HG02759 (cell line): ENCODE data around the gene GRIN2A.

Source experiments
- ATAC-seq: cut with Tn5 transposase; IDR thresholded peaks from one replicate; pipeline ENCODE4 v1.9.1; 2021; ENCODE audit warnings: mild to moderate bottlenecking, moderate library complexity; ENCODE audit not compliant: unreplicated experiment

The GRIN2A gene

DNA sequence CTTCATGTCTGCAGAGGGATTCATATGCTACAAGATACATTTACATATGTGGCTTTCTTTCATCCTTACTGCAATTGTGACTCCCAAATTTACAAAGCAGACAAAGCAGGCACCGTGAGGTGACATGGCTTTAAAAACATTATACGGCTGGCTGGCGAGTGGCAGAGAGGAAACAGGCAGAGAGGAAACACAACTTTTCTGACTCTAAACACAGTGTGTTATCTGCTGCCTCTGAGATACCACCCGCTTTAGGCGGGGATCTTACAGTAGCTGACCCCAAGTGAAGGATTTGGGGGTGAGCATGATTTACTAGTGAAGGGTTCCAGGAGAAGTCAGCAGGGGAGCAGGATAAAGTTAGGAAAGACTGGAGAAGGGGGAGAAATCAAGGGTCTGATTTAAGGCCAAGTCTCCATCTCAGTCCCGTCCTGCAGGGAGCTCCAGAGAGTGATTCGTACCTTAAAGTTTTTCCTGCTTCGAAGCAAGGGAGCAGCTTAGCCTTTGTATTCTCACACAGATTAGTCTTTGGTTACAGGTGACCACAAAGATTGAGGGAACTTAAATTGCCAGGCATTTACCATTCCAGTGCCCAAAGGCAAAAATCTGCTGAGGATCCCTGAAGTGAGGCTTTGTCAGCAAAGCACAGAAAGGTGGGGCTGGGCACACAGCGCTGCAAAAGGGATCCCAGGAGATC, 355.0 kb downstream of the GRIN2A start:
- no peak for ATAC-seq

DNA sequence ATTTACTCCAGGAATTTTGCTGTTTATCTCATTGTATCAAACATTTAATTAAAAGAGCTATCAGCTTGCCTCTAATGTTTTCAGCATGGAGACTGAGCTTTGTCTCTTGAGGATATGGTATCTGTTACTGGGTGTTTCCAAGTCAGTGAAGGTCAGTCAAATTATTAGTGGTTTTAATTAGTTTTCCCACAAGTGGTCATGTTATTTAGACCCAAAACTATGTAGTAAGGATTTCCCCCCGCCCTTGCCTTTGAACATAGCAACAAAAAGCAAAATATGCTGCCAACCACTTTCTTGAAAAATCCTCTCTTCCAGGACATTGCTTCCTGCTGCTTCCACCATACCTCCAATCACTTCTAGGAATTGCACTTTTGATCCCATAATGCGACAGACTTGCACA, 355.6 kb downstream of the GRIN2A start:
- no peak for ATAC-seq

DNA sequence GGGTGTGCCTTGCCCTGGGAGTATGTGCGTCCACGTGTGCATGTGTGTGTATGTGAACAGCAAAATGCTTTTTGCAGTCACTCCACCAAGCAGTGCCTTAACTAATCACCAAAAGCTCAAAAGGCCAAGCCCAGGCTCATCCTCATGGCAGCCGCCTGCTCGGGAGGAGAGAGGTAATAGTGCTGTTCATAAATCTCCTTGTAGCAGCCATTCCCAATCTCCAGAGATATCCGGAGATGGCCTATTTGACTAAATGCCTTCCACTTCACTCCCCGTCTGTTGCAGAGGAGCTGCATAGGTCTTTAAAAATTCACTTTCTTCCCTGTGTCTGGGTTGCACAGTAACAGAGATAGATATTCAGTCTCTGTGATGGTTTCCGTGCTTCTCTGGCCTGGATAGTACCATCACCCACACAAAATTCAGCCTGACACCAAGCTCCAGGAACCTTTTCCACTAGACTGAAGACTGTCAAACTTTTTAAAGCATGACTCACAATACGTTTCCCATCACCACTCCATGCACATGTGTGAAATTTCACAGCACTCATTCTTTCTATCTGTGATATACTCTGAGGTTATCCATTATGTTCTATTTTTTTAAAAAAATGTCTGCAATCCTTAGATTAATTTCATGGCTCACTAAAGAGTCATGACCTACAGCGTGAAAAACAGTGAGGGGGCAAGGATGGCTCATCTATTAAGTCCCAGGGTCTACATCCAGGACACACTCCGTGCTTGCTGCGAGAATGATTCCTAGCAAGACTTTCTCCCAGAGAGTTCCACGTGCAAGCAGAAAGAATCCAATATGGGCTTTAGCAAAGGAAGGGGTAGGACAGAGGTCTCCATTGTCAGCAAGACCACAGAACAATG, 357.8 kb downstream of the GRIN2A start:
- ATAC-seq: no peak

DNA sequence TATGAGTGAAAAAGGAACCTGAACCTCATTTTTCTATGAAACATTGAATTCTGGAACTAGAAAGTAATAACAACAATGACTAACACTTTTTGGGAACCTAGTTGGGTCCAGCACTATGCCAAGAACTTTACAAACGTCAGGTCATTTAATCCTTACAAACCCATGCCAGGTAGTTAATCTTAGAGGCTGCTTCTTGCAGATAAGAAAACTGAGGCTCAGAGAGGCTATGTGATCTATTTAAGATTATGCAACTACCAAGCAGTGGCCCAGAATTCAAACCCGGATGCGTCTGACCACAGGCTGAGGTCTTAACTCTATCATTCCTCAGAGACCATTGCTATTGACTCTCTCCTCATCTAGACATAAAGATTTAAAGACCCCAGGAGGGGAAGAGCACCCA, 358.7 kb downstream of the GRIN2A start:
- no peak for ATAC-seq

DNA sequence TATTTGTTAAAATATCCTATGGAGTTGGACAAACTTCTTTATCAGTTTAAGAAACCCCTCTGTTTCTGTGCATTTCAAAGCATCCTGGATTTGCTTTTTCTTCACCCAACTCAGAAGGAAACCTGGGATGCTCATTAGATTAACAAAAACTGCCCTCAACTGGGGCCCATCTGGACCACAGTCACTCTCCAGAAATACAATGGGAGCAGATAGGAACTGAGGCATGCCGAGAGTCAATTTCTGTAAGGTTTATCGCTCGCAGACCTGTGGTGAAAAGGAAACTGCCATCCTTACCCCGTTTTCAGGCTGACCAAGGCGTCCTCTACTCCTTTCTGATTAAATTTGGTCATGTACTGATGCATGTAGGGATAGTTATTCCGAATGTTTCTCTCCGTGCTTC, 360.3 kb downstream of the GRIN2A start:
- ATAC-seq: no peak

DNA sequence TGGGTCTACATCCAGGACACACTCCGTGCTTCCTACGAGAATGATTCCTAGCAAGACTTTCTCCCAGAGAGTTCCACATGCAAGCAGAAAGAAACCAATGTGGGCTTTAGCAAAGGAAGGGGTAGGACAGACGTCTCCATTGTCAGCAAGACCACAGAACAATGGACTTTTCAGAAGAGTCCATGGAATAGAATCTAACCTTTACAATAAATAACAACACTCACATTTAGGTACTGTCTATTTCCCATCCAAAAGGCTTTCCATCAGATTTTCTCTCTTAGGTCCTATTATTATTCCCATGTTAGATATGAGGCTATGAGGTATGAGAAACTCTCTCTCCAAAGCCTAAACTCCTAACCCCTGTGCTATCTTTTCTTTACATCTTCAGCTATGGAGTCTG, 360.9 kb downstream of the GRIN2A start:
- no peak for ATAC-seq

DNA sequence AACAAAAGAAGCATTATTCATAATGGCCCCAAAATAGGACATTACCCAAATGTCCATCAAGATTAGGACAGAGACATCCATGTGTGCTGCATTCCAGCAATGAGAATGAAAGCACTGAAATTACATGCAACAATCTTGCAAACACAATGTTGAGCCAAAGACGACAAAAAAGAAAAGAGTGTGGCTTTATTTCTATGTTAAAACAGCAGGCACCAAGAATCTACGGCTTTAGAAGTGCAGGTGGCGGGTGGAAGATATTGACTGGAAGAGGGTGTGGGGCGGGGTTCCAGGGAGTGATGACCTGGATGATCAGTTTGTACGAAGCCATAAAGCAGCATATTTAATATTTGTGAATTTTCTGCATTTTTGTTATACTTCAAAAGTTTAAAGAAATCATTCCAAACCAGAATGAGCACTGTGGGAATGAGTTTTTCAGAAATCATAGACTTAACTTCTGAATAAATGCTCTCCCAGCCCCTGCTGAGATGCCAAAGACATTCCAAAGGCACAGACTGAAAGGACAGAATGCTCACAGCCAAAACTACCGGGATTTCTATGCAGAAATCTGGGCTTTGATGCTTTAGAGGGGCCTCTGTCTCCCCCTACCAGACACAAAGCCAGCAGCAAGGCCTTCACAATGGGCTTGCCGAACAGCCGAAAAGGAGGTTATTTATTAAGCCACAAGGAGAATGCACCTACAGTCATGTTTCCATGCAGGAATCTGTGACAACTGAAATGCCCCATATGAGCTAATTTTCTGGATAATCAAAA, 361.6 kb downstream of the GRIN2A start:
- ATAC-seq: no peak

DNA sequence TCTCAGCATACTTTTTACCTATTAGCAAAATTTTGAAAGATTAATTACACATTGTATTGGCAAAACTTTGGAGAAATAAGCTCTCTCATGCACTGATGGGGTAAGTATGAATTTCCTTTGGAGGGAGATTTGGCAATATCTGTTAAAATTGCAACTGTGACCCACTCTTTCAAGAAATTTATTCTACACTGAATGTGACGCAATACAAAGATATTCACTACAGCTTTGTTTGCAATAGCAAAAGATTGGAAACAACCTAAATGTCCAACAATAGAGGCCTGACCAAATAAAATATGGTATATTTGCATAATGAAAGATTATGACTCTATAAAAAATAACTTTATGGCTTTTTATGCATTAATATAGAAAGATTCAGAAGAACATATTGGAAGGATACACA, 363.5 kb downstream of the GRIN2A start:
- no peak for ATAC-seq

DNA sequence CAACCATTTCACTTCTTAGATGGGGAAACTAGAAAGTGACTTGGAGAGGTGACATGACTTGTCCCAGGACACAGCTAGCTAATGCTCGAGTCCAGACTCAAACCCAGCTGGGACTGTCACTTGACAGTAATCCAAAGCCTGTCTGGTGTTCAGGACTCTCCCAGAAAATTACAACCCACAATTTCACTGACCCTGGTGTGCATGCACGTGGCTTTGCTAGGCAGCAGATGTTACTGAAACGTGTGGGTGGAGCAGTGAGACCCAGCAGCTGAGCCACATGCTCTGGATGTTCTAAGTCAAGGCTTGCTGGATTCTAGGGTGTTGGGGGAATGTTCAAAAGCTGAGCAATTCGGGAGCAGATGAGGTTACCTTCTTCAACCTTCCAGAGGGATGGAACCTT, 364.6 kb downstream of the GRIN2A start:
- ATAC-seq: no peak

DNA sequence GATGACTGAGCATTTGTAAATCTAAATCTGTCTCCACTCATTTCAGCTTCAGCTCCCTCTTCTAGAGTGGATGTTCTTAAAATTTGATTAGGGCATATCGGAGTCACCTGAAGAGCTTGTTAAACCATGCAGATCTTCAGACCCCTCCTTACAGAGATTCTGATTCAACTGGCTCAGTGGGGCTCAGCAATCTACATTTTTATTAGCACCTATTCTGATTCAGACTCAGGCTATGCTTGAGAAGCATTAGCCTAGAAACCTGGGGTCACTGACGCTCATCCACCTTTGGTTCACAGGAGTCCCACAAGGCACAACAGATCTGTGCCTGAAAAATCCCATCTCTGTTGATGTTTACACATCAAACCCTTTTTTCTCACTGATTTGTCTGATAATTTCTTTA, 365.6 kb downstream of the GRIN2A start:
- ATAC-seq: no peak

DNA sequence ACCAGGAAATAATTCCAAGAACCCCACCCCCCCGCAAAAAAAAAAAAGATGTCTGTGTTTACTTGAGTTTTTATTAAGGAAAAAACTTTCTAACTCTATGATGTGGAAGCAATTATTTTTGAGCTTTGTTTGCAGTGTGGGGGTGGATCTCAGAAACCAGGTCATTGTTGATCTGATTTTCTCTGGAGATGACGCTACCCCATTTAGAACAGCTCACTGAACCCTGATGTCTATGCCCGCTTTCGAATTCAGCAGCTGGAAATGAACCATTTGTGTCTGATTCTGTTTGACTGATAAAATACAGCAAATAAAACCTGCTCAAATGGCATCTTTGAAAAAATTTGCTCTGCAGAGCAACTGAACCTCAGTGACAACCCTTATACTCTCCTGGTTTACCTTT, 368.6 kb downstream of the GRIN2A start:
- no peak for ATAC-seq

DNA sequence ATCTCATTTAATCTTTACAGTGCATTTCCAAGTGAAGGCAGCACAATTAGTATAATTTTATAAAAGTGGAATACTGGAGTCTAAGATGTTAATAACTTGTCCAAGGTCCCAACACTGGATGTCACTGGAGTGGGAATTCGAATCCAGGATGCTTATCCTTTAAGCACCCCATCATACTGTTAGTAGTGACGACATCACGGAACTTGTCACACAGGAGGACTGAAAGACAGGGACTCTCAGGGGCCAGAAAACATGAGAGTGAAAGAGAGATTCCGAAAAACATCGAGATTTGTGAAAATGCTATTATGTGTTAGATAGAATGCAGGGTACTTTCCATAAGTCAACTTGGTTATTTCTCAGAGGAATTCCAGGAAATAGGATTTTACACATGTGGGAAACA, 374.0 kb downstream of the GRIN2A start:
- ATAC-seq: no peak

DNA sequence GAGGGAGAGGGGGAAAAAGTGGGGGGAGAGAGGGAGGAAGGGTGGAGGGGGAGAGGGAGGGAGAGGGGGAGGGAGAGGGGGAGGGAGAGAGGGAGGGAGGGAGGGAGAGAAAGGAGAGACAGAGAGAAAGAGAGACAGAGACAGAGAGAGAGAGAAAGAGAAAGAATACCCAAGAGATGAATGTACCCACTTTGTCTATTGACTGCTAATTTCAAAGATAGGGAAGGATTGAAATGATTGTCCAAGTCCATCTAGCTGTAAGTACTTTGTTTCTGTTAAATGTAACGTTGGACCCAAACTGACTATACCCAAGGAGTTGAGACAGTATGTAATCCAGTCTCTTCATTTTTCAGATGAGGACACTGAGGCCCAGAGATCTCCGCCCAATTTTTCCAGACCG, 374.9 kb downstream of the GRIN2A start:
- no peak for ATAC-seq

DNA sequence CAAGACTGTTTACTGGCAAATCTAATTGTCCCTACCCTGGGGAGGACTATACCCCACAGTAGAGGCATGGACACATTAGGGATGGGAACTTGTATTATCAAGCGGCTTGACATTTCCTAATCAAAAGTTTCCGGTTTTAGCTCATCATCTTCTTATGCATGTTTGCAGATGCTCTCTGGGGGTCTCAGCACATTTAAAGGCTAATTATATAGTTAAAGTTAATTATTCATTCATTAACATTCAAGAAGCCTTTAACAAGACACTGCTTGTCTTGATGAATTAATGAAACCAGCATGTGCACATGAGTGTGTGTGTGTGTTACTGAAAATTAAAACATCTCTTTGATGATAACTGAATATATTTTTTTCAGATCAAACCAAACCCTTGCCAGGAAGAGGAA, 377.1 kb downstream of the GRIN2A start:
- no peak for ATAC-seq

DNA sequence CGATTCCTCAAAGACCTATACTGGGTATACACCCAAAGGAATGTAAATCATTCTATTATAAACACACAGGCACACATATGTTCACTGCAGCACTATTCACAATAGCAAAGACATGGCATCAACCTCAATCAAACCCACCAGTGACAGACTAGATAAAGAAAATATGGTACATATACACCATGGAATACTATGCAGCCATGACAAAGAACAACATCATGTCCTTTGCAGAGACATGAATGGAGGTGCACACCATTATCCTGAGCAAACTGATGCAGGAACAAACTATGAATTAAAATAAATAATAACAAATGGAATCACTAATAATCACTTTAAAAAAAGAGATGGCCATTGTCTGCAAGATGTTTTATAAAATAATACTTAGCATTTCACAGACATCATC, 380.1 kb downstream of the GRIN2A start:
- ATAC-seq: no peak

DNA sequence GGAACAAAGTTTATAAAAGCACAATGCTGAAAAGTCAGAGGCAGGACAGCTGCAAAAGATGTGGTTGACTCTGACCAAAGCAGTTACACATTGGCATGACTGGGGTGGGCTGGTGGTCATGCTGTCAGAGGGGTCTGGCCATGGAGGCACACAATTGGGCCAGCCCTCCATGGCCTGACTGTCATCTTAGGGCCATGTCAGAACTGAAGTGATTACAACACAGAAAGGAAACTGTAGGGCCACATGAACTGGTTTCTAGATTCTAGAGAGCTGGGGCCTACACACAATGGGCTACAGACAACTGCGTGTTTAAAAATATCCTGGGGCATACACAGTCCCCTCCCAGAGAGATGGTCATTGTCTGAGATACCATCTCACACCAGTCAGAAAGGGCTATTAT, 380.6 kb downstream of the GRIN2A start:
- no peak for ATAC-seq

DNA sequence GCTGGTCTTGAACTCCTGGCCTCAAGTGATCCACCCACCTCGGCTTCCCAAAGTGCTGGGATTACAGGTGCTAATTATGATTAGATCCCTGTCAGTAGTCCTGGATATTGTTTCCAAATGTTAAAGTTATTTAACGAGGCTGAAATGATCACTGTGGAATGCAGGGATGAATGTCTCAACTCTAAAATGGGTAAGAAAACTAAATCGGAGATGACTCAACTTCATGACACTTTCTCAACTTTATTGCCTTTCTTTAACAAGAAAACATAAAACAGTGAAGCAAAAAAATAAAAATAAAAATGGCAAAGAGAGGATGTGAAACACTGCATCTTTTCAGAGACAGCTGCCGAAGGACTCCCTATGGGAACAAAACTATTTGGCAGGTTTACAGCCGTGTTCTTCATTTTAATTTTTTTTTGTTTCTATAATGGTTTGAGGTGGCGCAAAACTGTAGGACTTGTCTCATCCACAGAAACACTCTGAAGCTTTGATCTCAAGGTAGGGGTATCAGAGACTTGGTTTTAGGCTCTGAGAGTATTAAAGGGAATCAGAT, 382.0 kb downstream of the GRIN2A start:
- no peak for ATAC-seq

DNA sequence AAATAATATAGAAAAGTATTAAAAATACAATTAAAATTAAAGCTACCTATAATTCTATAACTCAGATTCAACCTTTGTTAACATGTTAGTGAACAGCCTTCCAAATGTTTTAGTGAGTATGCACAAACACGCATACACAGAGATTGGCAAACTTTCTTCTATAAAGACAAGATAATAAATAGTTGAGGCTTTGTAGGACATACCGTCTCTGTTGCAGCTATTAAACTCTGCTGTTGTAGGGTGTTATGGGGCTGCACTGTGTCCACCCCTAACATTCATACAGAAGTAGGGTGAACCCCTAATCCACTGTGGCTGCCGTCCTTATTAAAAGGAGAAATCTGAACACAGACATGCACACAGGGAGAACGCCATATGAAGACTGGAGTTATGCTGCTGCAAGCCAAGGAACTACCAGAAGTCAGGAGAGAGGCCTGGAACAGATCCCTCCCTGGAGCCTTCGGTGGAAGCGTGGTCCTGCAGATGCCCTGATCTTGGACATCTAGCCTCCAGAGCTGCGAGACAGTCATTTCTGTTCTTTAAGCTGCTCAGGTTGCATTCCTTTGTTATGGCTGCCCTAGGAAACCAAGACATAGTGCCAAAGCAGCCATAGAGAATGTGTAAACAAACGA, 383.2 kb downstream of the GRIN2A start:
- ATAC-seq: no peak

DNA sequence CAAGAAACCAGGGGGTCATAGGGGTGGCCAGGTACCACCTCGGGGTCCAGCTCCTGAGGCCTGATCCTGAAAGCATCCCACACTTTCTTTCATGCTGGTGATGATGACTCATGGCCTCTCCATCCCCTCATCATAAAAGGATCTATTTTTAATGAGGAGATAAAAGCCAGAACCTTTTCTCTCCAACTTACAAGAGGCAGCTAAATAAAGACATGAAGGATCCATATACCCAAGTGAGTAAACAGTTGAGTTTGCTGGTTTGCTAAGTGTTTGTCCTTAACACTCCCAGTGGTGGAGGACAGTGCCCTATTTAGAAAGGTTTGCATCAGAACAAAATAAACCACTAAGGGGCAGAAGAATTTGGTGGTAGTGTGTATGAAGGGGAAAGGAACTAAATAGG, 383.8 kb downstream of the GRIN2A start:
- no peak for ATAC-seq

DNA sequence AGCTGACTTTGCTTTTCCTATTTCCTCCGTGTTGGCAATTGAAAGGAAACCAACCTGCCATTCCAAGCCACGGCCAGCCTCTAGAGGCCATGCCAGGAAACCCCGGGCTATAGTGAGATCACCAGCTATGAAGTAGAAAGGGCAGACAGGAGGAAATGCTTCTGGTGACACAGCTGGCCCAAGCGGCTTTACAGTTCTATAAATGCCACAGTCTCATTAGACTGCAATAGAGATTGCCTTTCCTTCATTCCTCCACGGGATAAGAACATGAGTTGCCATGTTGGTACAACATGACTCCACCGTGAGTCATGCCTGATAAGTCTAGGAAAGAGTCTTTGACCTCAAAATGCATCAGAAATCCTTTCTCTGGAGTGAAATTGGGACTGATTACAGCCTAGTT, 384.9 kb downstream of the GRIN2A start:
- no peak for ATAC-seq

DNA sequence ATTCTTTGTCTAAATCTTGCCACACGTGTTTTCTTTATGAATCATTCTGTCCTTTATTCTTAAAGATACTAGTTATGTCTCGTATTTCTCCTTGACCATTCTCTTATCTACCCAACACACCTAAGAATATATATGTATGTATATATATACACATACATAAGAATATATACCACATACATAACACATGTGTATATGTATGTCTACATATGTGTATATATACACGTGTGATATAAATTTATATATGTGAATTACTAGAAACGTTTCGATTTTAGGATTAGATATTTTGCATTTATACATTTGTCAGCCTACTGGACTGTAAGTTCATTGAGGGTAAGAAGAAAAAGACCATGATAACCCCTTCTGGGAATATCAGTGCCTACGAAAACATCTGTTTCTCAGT, 388.6 kb downstream of the GRIN2A start:
- no peak for ATAC-seq
